HS-5 (cell line): ENCODE measurements around the gene KIF9.
"Not testable (repeated sequence)": the region's sequence is repeated elsewhere in the genome, so short reads cannot be mapped to it uniquely, and the experiment has no call there.

ENCODE experiments used
- DNase-seq: peaks from one replicate; pipeline ENCODE4 v3.0.0-alpha.2; 2012; ENCODE audit warnings: low read depth

Gene KIF9

GRCh38 chr3:47282424-47283192 lies at the start of gene KIF9, which contains the start of gene KLHL18:
Gene KIF9 (minus strand): TSS chr3:47282799. CDS start chr3:47277374, 5,425 bp downstream.
Gene KLHL18 (plus strand): TSS chr3:47282944. CDS start chr3:47282966, 22 bp downstream.
- peak; percentile 85 for DNase-seq

- DNase-seq, result no peak
These were observed 41.8 kb upstream of the KIF9 start for GRCh38 chr3:47324278-47324865.

GRCh38 chr3:47323431-47324277 lies 41.1 kb upstream of the KIF9 start:
- no peak for DNase-seq

- no peak for DNase-seq
These were observed 37.4 kb upstream of the KIF9 start for GRCh38 chr3:47319956-47320355.

- DNase-seq, result no peak
These were observed 36.3 kb upstream of the KIF9 start for GRCh38 chr3:47318916-47319315.

- not testable (repeated sequence) for DNase-seq
These were observed 33.6 kb upstream of the KIF9 start for GRCh38 chr3:47316151-47316550.

- no peak for DNase-seq
These were observed 32.6 kb upstream of the KIF9 start for GRCh38 chr3:47315069-47315647.

- DNase-seq, result no peak
These were observed 31.6 kb upstream of the KIF9 start for GRCh38 chr3:47314056-47314764.

- DNase-seq, result no peak
These were observed 30.9 kb upstream of the KIF9 start for GRCh38 chr3:47313341-47314055.

GRCh38 chr3:47310391-47310790 lies 27.8 kb upstream of the KIF9 start:
- no peak for DNase-seq

GRCh38 chr3:47309231-47309630 lies 26.6 kb upstream of the KIF9 start:
- not testable (repeated sequence) for DNase-seq

GRCh38 chr3:47306022-47306421 lies 23.4 kb upstream of the KIF9 start:
- no peak for DNase-seq

GRCh38 chr3:47301456-47301855 lies 18.9 kb upstream of the KIF9 start:
- DNase-seq, result no peak

- no peak for DNase-seq
These were observed 17.1 kb upstream of the KIF9 start for GRCh38 chr3:47299381-47300318.

GRCh38 chr3:47298439-47298838 lies 15.8 kb upstream of the KIF9 start:
- no peak for DNase-seq

GRCh38 chr3:47296562-47297302 lies 14.1 kb upstream of the KIF9 start:
- DNase-seq, result no peak

- no peak for DNase-seq
These were observed 13.4 kb upstream of the KIF9 start for GRCh38 chr3:47295976-47296375.

GRCh38 chr3:47295322-47295721 lies 12.7 kb upstream of the KIF9 start:
- no peak for DNase-seq

GRCh38 chr3:47294392-47294791 lies 11.8 kb upstream of the KIF9 start:
- no peak for DNase-seq
